H1 (cell line): Measurements from ENCODE around the gene OR2V2. TPM values are rescaled to one million over a fixed set of nuclear protein-coding genes. Genes with fewer than 3 reads are reported as not detected.

ENCODE experiments used
- CTCF ChIA-PET: fragments of 300-600 bp; sonication (Branson Sonifier 250); formaldehyde crosslinking; loops from one replicate; lab custom pipeline; 2021; ENCODE audit not compliant: partially characterized antibody; lab: Charles Lee
- POLR2A ChIA-PET: fragments of 300-600 bp; sonication (Branson Sonifier 250); formaldehyde crosslinking; loops from one replicate; lab custom pipeline; 2021; ENCODE audit warnings: inconsistent platforms; ENCODE audit not compliant: partially characterized antibody; lab: Charles Lee
- DNase-seq, 2 experiments: peaks; one replicate each; pipeline versions ENCODE4 v3.0.0 to v3.0.0-alpha.2; 2010 to 2022; ENCODE audit warnings: low spot score in 2 of 2, low read depth in 1 of 2, mixed read lengths in 1 of 2
- FAIRE-seq: peaks from 2 replicates; lab custom pipeline; 2011; peaks lifted over from hg19 to GRCh38; lab: Jason Lieb, UNC
- H2AFZ ChIP-seq: 2 replicates; pipeline ENCODE4 v1.8.1; 2012; ENCODE audit warnings: low read length, inconsistent platforms
- H2AK5ac ChIP-seq: 2 replicates; pipeline ENCODE4 v1.6.1; 2013; ENCODE audit warnings: low read depth, low read length
- H2BK120ac ChIP-seq: replicated peaks from 2 replicates; pipeline ENCODE3; 2013; ENCODE audit warnings: low read depth, low read length, inconsistent platforms
- H2BK12ac ChIP-seq: 2 replicates; pipeline ENCODE4 v1.6.1; 2013; ENCODE audit warnings: low read depth, low read length
- H2BK15ac ChIP-seq: 2 replicates; pipeline ENCODE4 v1.6.1; 2013; ENCODE audit warnings: low read length
- H2BK20ac ChIP-seq: 2 replicates; pipeline ENCODE4 v1.6.1; 2013; ENCODE audit warnings: low read length
- H2BK5ac ChIP-seq: 2 replicates; pipeline ENCODE4 v1.6.1; 2013; ENCODE audit warnings: low read depth, low read length
- H3K14ac ChIP-seq: 2 replicates; pipeline ENCODE4 v1.6.1; 2013; ENCODE audit warnings: inconsistent platforms; ENCODE audit not compliant: insufficient read length
- H3K18ac ChIP-seq: 2 replicates; pipeline ENCODE4 v1.6.1; 2013; ENCODE audit warnings: low read length; ENCODE audit errors: extremely low read depth
- H3K23ac ChIP-seq: 2 replicates; pipeline ENCODE4 v1.6.1; 2013; ENCODE audit warnings: inconsistent platforms; ENCODE audit not compliant: insufficient read length
- H3K23me2 ChIP-seq: 2 replicates; pipeline ENCODE4 v1.6.1; 2013; ENCODE audit warnings: low read depth, low read length
- H3K27ac ChIP-seq: 2 replicates; pipeline ENCODE4 v1.6.1; 2011; ENCODE audit warnings: low read depth, low read length, inconsistent platforms
- H3K27me3 ChIP-seq, 4 experiments: replicated peaks in 1 of 4; 1 replicate in 1 of 4; 2 replicates in 3 of 4; pipeline versions ENCODE4 v1.6.1 to v1.8.1; 2011 to 2013; ENCODE audit warnings: low read length in 3 of 4, mild to moderate bottlenecking in 3 of 4, inconsistent platforms in 2 of 4, mixed read lengths in 2 of 4, moderate library complexity in 1 of 4; ENCODE audit not compliant: control insufficient read depth in 3 of 4, insufficient read depth in 3 of 4; ENCODE audit errors: extremely low read depth in 1 of 4
- H3K36me3 ChIP-seq, 4 experiments: 2 replicates each; pipeline versions ENCODE4 v1.6.1 to v1.8.1; 2011 to 2013; ENCODE audit warnings: mild to moderate bottlenecking in 4 of 4, low read length in 3 of 4, moderate library complexity in 2 of 4, control low read depth in 1 of 4, inconsistent platforms in 1 of 4; ENCODE audit not compliant: insufficient read depth in 4 of 4, control insufficient read depth in 2 of 4
- H3K4ac ChIP-seq: replicated peaks from 2 replicates; pipeline ENCODE3; 2013; ENCODE audit warnings: low read length, low read depth, mixed read lengths, inconsistent platforms; ENCODE audit not compliant: insufficient read length
- H3K4me1 ChIP-seq, 4 experiments: replicated peaks in 1 of 4; 1 replicate in 1 of 4; 2 replicates in 3 of 4; pipeline versions ENCODE4 v1.6.1 to v1.8.1; 2011 to 2013; ENCODE audit warnings: low read length in 3 of 4, inconsistent platforms in 2 of 4, mixed read lengths in 1 of 4; ENCODE audit not compliant: insufficient read depth in 4 of 4, control insufficient read depth in 3 of 4
- H3K4me2 ChIP-seq, 2 experiments: 2 replicates each; pipeline versions ENCODE4 v1.6.1 to v1.8.1; 2011 to 2013; ENCODE audit warnings: low read depth in 2 of 2, low read length in 2 of 2, control low read depth in 1 of 2, inconsistent platforms in 1 of 2, mild to moderate bottlenecking in 1 of 2; ENCODE audit not compliant: insufficient read depth in 1 of 2
- H3K4me3 ChIP-seq, 4 experiments: fragments of 200-600, 300-600 bp in 1 of 4; sonication (generic), shearing (Covaris generic), sonication (Bioruptor Twin) in 1 of 4; 2 replicates each; pipeline versions ENCODE4 v1.5.1 to v1.8.1; 2011 to 2016; ENCODE audit warnings: low read length in 4 of 4, low read depth in 3 of 4, control low read depth in 2 of 4, inconsistent platforms in 2 of 4, mild to moderate bottlenecking in 2 of 4, mixed read lengths in 1 of 4, moderate library complexity in 1 of 4; ENCODE audit not compliant: insufficient read depth in 2 of 4; ENCODE audit errors: extremely low read depth in 1 of 4
- H3K56ac ChIP-seq: replicated peaks from 2 replicates; pipeline ENCODE3; 2013; ENCODE audit warnings: low read depth, mild to moderate bottlenecking, mixed read lengths, low read length, inconsistent platforms; ENCODE audit not compliant: insufficient read length
- H3K79me1 ChIP-seq: 2 replicates; pipeline ENCODE4 v1.6.1; 2013; ENCODE audit warnings: low read depth, low read length, control low read depth
- H3K79me2 ChIP-seq, 2 experiments: 2 replicates each; pipeline versions ENCODE4 v1.6.1 to v1.8.1; 2012 to 2013; ENCODE audit warnings: low read length in 2 of 2, mild to moderate bottlenecking in 2 of 2, inconsistent platforms in 1 of 2; ENCODE audit not compliant: insufficient read depth in 2 of 2, control insufficient read depth in 1 of 2
- H3K9ac ChIP-seq, 4 experiments: replicated peaks in 1 of 4; 1 replicate in 1 of 4; 2 replicates in 3 of 4; pipeline versions ENCODE4 v1.6.1 to v1.8.1; 2011 to 2013; ENCODE audit warnings: low read depth in 3 of 4, low read length in 3 of 4, control low read depth in 2 of 4, mild to moderate bottlenecking in 2 of 4, moderate library complexity in 2 of 4, inconsistent platforms in 1 of 4; ENCODE audit errors: extremely low read depth in 1 of 4
- H3K9me3 ChIP-seq, 2 experiments: 2 replicates each; pipeline versions ENCODE4 v1.6.1 to v1.8.1; 2012 to 2013; ENCODE audit warnings: mild to moderate bottlenecking in 2 of 2, moderate library complexity in 2 of 2, control low read depth in 1 of 2, inconsistent platforms in 1 of 2, low read depth in 1 of 2, low read length in 1 of 2, mixed read lengths in 1 of 2; ENCODE audit not compliant: insufficient read depth in 2 of 2
- H4K20me1 ChIP-seq, 2 experiments: replicated peaks in 1 of 2; 2 replicates each; pipeline versions ENCODE3 to v1.8.1; 2011 to 2013; ENCODE audit warnings: inconsistent platforms in 2 of 2, low read length in 2 of 2, mild to moderate bottlenecking in 1 of 2; ENCODE audit not compliant: insufficient read depth in 2 of 2, control insufficient read depth in 1 of 2
- H4K5ac ChIP-seq: 2 replicates; pipeline ENCODE4 v1.6.1; 2013; ENCODE audit warnings: low read length, low read depth, mixed read lengths, inconsistent platforms; ENCODE audit not compliant: insufficient read length
- H4K8ac ChIP-seq: 2 replicates; pipeline ENCODE4 v1.8.0; 2013; ENCODE audit warnings: mild to moderate bottlenecking, moderate library complexity, low read length, inconsistent platforms; ENCODE audit not compliant: insufficient read depth; ENCODE audit errors: extremely low read depth
- H4K91ac ChIP-seq: replicated peaks from 2 replicates; pipeline ENCODE3; 2013; ENCODE audit warnings: low read length, mixed read lengths, inconsistent platforms; ENCODE audit not compliant: insufficient read length
- ASH2L ChIP-seq: fragments of 200-600, 300-600 bp; sonication (generic); IDR thresholded peaks from one replicate; pipeline ENCODE4 v1.7.1; 2017; ENCODE audit warnings: low read length
- HDAC2 ChIP-seq, 2 experiments: fragments of 300-600 bp in 1 of 2; sonication (generic) in 1 of 2; IDR thresholded peaks; 2 replicates each; pipeline ENCODE4 v1.6.1; 2011 to 2012; ENCODE audit warnings: low read depth in 2 of 2, low read length in 2 of 2, mild to moderate bottlenecking in 2 of 2, moderate library complexity in 2 of 2, borderline replicate concordance in 1 of 2, inconsistent platforms in 1 of 2
- KDM4A ChIP-seq: IDR thresholded peaks from one replicate; pipeline ENCODE4 v1.7.1; 2012; ENCODE audit warnings: low read depth, mild to moderate bottlenecking, moderate library complexity, low read length, inconsistent platforms; ENCODE audit not compliant: severe bottlenecking
- MAFK ChIP-seq: IDR thresholded peaks from 2 replicates; pipeline ENCODE4 v1.6.1; 2012; ENCODE audit warnings: low read depth, mild to moderate bottlenecking, improper control_type of control experiment, low read length
- POLR2AphosphoS5 ChIP-seq: IDR thresholded peaks from 2 replicates; pipeline ENCODE4 v1.6.1; 2011; ENCODE audit warnings: low read depth, low read length
- RBBP5 ChIP-seq: IDR thresholded peaks from 2 replicates; pipeline ENCODE4 v1.7.1; 2012; ENCODE audit warnings: low read depth, mild to moderate bottlenecking, inconsistent platforms, low read length, moderate library complexity, borderline replicate concordance
- SIN3A ChIP-seq, 2 experiments: IDR thresholded peaks in 1 of 2; conservative IDR thresholded peaks in 1 of 2; 2 replicates each; pipeline ENCODE4 v1.6.1; 2011 to 2012; ENCODE audit warnings: low read length in 2 of 2, improper control_type of control experiment in 1 of 2, low read depth in 1 of 2, mild to moderate bottlenecking in 1 of 2
- TAF1 ChIP-seq: IDR thresholded peaks from 2 replicates; pipeline ENCODE4 v1.6.1; 2011; ENCODE audit warnings: mild to moderate bottlenecking, low read depth, low read length
- TBP ChIP-seq: IDR thresholded peaks from 2 replicates; pipeline ENCODE4 v1.6.1; 2011; ENCODE audit warnings: low read depth, low read length, improper control_type of control experiment
- ZNF274 ChIP-seq: IDR thresholded peaks from 2 replicates; pipeline ENCODE4 v1.7.0; 2012; ENCODE audit warnings: low read length, borderline replicate concordance; ENCODE audit errors: extremely low read depth
- WGBS, 2 experiments: shearing (Covaris generic) in 1 of 2; methylation state at CpG; one replicate each; pipeline versions ENCODE4 v1.1.6 to v1.1.7; 2013 to 2015; ENCODE audit warnings: low lambda C conversion rate in 2 of 2, mixed read lengths in 2 of 2, inconsistent platforms in 1 of 2, low coverage in 1 of 2, missing lambda C conversion rate in 1 of 2; ENCODE audit not compliant: insufficient replicate concordance in 2 of 2, insufficient coverage in 1 of 2, insufficient read length in 1 of 2; ENCODE audit errors: extremely low coverage in 1 of 2, missing lambda C conversion rate in 1 of 2; 5-methylcytosine and 5-hydroxymethylcytosine counted together
- polyA plus RNA-seq, 7 experiments: library from polyadenylated mRNA; depleted of rRNA in 3 of 7; stranded (reverse) in 5 of 7; unstranded in 2 of 7; fragments of >200 nt in 5 of 7; fragments of 200-250 nt in 2 of 7; gene quantifications; 1 replicate in 5 of 7; 2 replicates in 1 of 7; 4 replicates in 1 of 7; pipeline versions ENCODE4 v1.2.1 to v1.2.3, GENCODE V29; 2011 to 2013; ENCODE audit warnings: missing spikeins in 2 of 7, mixed read lengths in 2 of 7
- total RNA-seq: library from RNA; stranded (reverse); fragmentation: NEBNext Ultra II Directional; extraction: Animal tissue kit (Norgen Biotek cat#: 25700); gene quantifications from 2 replicates; pipeline ENCODE4 v1.2.1, GENCODE V29; 2021

Gene OR2V2
- total and polyA plus RNA-seq, 2 of the 8 experiments (the other 6 are each of a cell fraction or from before 2014, with no cell fraction given) = not detected

DNA sequence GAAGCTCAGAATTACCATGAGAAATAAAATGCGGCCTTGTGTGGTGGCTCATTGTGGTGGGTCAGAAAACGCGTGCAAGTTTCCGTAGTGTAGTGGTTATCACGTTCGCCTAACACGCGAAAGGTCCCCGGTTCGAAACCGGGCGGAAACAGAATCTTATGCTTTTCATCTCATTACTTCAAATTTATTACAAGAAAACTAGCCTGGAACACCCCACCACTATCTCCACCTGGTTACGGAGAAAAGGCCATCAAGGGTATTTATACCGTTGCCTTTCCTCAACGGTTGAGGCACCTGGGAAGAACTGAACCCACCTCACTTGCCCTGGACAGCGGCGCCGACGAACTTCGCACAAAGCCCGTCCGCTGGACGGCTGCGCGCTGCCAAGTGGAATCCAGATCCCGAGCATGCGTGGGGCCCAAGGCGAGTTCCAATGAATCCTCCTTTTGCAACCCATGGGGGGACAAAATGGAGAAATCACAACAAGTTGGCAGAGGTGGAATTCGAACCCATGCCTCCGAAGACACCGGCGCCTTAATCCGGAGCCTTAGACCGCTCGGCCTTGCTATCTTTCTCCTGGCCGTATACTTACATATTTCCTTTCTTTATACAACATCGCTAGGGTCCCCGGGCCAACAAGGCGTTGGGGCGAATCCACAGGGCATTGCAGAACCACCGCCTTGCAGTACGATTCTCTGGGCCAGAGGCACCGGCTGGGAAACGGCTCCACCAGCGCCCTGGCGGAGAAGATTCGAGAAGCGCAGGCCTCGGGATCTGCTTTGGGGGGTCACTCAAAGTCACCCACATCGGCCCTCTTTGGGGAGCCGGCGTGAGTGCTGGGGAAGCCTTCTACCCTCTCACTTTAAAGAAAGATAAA lies 16.9 kb downstream of the OR2V2 start:
- WGBS, 2 experiments = 40% methylated on average over 43 of the region's 52 CpGs; no CpG with 5 or more reads in 1 of the 2 experiments
- H2BK12ac ChIP-seq = no peak overlapping the region
- no peak overlapping the region for H2BK15ac ChIP-seq
- H3K36me3 ChIP-seq = no peaks in the 10 kb centered on the region
- peak overlapping the region; percentile 79; a peak in 3 of 4 replicates for H3K4me2 ChIP-seq
- no peak overlapping the region for H4K91ac ChIP-seq
- ChIA-PET POLR2A (interaction anchor here (0.6 to 0.7 kb wide), 2 partner anchors 79 to 304 kb away, joined by 3 read pairs; no protein-coding TSS in a partner anchor), CTCF (interaction anchor here (0.6 to 1.5 kb wide), 4 partner anchors 9 to 653 kb away, joined by 3 to 5 read pairs (median 4); no protein-coding TSS in a partner anchor)
- peak overlapping the region; percentile 47 to 68 (median 57); a peak in 7 of 8 replicates for H3K4me3 ChIP-seq
- H3K56ac ChIP-seq = no peak overlapping the region
- peak in 1 of 2 experiments; percentile 63 for DNase-seq
- H3K4me1 ChIP-seq = peaks cover 4 to 10% (median 5%) of the 10 kb centered on the region in 4 experiments; a peak in 6 of 7 replicates
- no peaks in the 10 kb centered on the region for H3K79me1 ChIP-seq
- TF ChIP-seq TBP = peak; percentile 92
- peak; percentile 26 for TF ChIP-seq KDM4A
- TF ChIP-seq MAFK = no peak
- peak in 1 of 2 experiments; percentile 65; a peak in 1 of 4 replicates for TF ChIP-seq HDAC2 (IDR thresholded peaks at IDR 0.05; ENCODE audit: borderline replicate concordance in 1 of 2, low read depth in 2 of 2, low read length in 2 of 2)
- TF ChIP-seq RBBP5 = 0 out of 2 replicates have a peak, but pooled peaks have one; percentile 41
- TF ChIP-seq ZNF274 = no peak
- no peak for TF ChIP-seq TAF1
- TF ChIP-seq SIN3A (conservative IDR thresholded peaks at IDR 0.05 in 1 of 2, IDR thresholded peaks at IDR 0.05 in 1 of 2; ENCODE audit: low read depth in 1 of 2, low read length in 2 of 2) = 0 out of 4 replicates have a peak, but pooled peaks of 1 of the 2 experiments have one; percentile 19
- TF ChIP-seq POLR2AphosphoS5 = no peak
- peak; percentile 77 for TF ChIP-seq ASH2L
- peak overlapping the region in 1 of 4 experiments; percentile 13; a peak in 3 of 7 replicates for H3K9ac ChIP-seq
- H2AK5ac ChIP-seq = no peak overlapping the region
- peaks cover 0 to 14% (median 12%) of the 10 kb centered on the region in 4 experiments; a peak in 4 of 7 replicates for H3K27me3 ChIP-seq
- H2BK5ac ChIP-seq = no peak overlapping the region
- H3K23me2 ChIP-seq = peaks cover 8% of the 10 kb centered on the region; the same call in 1 of the 2 replicates
- H2BK120ac ChIP-seq = no peak overlapping the region
- peak; percentile 99 for FAIRE-seq
- no peak overlapping the region for H3K23ac ChIP-seq
- no peaks in the 10 kb centered on the region for H4K20me1 ChIP-seq
- no peak overlapping the region for H3K4ac ChIP-seq
- H4K8ac ChIP-seq = no peak overlapping the region
- H4K5ac ChIP-seq = no peak overlapping the region
- H3K9me3 ChIP-seq = no peaks in the 10 kb centered on the region
- no peak overlapping the region for H3K14ac ChIP-seq
- H2AFZ ChIP-seq = no peak overlapping the region
- no peak overlapping the region for H3K27ac ChIP-seq
- H3K79me2 ChIP-seq = no peaks in the 10 kb centered on the region
- no peak overlapping the region for H2BK20ac ChIP-seq
- H3K18ac ChIP-seq = no peak overlapping the region
